HepG2 (cell line): ENCODE measurements around the gene MB21D2.

ENCODE experiments used
- ETV6 ChIP-seq: sonication (generic); formaldehyde crosslinking; conservative IDR thresholded peaks from 2 replicates; pipeline ENCODE4 v1.4.0; 2020; ENCODE audit warnings: missing genetic modification reagents
- NR2C2 ChIP-seq: sonication (generic); formaldehyde crosslinking; IDR thresholded peaks from 2 replicates; pipeline ENCODE4 v1.4.0; 2020; ENCODE audit warnings: missing genetic modification reagents, mild to moderate bottlenecking, moderate library complexity, borderline replicate concordance
- SMAD1 ChIP-seq: sonication (generic); formaldehyde crosslinking; IDR thresholded peaks from 2 replicates; pipeline ENCODE4 v1.4.0; 2020; ENCODE audit warnings: missing genetic modification reagents, low read depth, mild to moderate bottlenecking, borderline replicate concordance
- YY1 ChIP-seq: IDR thresholded peaks from 2 replicates; pipeline ENCODE4 v1.6.1; 2011; ENCODE audit warnings: low read length, low read depth, moderate library complexity, mild to moderate bottlenecking; ENCODE audit not compliant: insufficient read depth, insufficient replicate concordance
- TF ChIP-seq, protein P1 (sequence below), 2 experiments: sonication (generic) in 1 of 2; formaldehyde crosslinking in 1 of 2; IDR thresholded peaks; 2 replicates each; pipeline versions ENCODE4 v1.4.0 to v1.6.1; 2018 to 2020; ENCODE audit warnings: missing genetic modification reagents in 2 of 2, borderline replicate concordance in 1 of 2, low read depth in 1 of 2, mild to moderate bottlenecking in 1 of 2, missing biosample characterization in 1 of 2
- TF ChIP-seq, protein P2 (sequence below): sonication (generic); formaldehyde crosslinking; IDR thresholded peaks from 2 replicates; pipeline ENCODE4 v1.5.0; 2020; ENCODE audit warnings: mild to moderate bottlenecking, missing genetic modification reagents, moderate library complexity
- TF ChIP-seq, protein P3 (sequence below): sonication (generic); formaldehyde crosslinking; IDR thresholded peaks from 2 replicates; pipeline ENCODE4 v1.5.1; 2020; ENCODE audit warnings: missing genetic modification reagents, mild to moderate bottlenecking, borderline replicate concordance

DNA sequence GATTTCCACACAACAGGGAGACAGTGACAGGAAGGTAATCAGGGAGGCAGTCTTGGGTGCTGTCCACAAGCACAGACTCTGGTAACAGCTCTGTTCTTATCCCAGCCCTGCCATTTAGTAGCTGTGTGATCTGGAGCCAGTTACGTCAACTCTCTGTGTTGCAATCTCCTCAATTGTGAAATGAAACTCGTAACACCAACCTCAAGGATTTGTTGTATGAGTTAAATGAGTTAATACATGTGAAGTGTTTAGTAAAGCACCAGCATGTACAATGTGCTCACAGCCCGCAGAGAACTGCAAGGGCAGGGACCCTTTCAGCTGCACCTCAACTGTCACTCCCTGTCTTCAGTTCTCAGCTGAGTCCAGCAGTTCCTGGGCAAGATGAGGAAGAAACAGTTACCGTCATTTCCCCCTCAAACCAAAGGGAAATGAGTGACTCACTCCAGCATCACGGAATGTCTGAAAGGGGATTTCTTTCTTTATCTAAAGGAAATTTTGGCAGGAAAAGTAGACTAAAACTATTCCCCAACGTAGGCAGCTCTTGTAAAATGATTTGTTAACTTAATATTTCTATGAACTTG lies 39.9 kb upstream of the MB21D2 start:
- no peak for TF ChIP-seq SMAD1
- TF ChIP-seq, protein P1, sequence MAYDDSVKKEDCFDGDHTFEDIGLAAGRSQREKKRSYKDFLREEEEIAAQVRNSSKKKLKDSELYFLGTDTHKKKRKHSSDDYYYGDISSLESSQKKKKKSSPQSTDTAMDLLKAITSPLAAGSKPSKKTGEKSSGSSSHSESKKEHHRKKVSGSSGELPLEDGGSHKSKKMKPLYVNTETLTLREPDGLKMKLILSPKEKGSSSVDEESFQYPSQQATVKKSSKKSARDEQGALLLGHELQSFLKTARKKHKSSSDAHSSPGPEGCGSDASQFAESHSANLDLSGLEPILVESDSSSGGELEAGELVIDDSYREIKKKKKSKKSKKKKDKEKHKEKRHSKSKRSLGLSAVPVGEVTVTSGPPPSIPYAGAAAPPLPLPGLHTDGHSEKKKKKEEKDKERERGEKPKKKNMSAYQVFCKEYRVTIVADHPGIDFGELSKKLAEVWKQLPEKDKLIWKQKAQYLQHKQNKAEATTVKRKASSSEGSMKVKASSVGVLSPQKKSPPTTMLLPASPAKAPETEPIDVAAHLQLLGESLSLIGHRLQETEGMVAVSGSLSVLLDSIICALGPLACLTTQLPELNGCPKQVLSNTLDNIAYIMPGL (CRISPR knock-in tag; IDR thresholded peaks at IDR 0.05; ENCODE audit: borderline replicate concordance in 1 of 2, low read depth in 1 of 2) = no peak
- TF ChIP-seq, protein P2, sequence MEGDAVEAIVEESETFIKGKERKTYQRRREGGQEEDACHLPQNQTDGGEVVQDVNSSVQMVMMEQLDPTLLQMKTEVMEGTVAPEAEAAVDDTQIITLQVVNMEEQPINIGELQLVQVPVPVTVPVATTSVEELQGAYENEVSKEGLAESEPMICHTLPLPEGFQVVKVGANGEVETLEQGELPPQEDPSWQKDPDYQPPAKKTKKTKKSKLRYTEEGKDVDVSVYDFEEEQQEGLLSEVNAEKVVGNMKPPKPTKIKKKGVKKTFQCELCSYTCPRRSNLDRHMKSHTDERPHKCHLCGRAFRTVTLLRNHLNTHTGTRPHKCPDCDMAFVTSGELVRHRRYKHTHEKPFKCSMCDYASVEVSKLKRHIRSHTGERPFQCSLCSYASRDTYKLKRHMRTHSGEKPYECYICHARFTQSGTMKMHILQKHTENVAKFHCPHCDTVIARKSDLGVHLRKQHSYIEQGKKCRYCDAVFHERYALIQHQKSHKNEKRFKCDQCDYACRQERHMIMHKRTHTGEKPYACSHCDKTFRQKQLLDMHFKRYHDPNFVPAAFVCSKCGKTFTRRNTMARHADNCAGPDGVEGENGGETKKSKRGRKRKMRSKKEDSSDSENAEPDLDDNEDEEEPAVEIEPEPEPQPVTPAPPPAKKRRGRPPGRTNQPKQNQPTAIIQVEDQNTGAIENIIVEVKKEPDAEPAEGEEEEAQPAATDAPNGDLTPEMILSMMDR (CRISPR knock-in tag) = no peak
- no peak for TF ChIP-seq ETV6 (CRISPR knock-in tag)
- no peak for TF ChIP-seq NR2C2 (CRISPR knock-in tag)
- TF ChIP-seq, protein P3, sequence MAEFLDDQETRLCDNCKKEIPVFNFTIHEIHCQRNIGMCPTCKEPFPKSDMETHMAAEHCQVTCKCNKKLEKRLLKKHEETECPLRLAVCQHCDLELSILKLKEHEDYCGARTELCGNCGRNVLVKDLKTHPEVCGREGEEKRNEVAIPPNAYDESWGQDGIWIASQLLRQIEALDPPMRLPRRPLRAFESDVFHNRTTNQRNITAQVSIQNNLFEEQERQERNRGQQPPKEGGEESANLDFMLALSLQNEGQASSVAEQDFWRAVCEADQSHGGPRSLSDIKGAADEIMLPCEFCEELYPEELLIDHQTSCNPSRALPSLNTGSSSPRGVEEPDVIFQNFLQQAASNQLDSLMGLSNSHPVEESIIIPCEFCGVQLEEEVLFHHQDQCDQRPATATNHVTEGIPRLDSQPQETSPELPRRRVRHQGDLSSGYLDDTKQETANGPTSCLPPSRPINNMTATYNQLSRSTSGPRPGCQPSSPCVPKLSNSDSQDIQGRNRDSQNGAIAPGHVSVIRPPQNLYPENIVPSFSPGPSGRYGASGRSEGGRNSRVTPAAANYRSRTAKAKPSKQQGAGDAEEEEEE (CRISPR knock-in tag) = no peak
- TF ChIP-seq YY1 = no peak
